ENCODE measurements around the gene RHD. TPM values are rescaled to one million over a fixed set of nuclear protein-coding genes. Genes with fewer than 3 reads are reported as not detected.

RHD gene
- total RNA-seq, 4 donors from 2014 or later = 1.5 TPM; not detected in 3

- intact Hi-C loops (cut with DNase I; ENCODE audit: low total_unique reads) = no loop called here
- no peaks in the 10 kb centered on the region for H3K36me3 ChIP-seq
- DNase-seq = no peak
- no peaks in the 10 kb centered on the region for H3K4me1 ChIP-seq
- TF ChIP-seq POLR2A (IDR thresholded peaks at IDR 0.05) = no peak
- TF ChIP-seq CTCF (IDR thresholded peaks at IDR 0.05) = no peak
- no peaks in the 10 kb centered on the region for H3K27me3 ChIP-seq
- no peak overlapping the region for H3K27ac ChIP-seq
- H3K9me3 ChIP-seq = no peaks in the 10 kb centered on the region
- no peak overlapping the region for H3K4me3 ChIP-seq
Observed at GRCh38 chr1:25349606-25350005, 77.3 kb downstream of the RHD start.

GRCh38 chr1:25355841-25356395 lies 83.6 kb downstream of the RHD start:
- Histone ChIP-seq H3K36me3 (no peaks in the 10 kb centered on the region), H3K9me3 (no peaks in the 10 kb centered on the region), H3K27me3 (no peaks in the 10 kb centered on the region), H3K27ac (no peak overlapping the region), H3K4me3 (no peak overlapping the region), H3K4me1 (no peaks in the 10 kb centered on the region)
- intact Hi-C loops (cut with DNase I; ENCODE audit: low total_unique reads) = no loop called here
- TF ChIP-seq CTCF (IDR thresholded peaks at IDR 0.05) (no peak), POLR2A (IDR thresholded peaks at IDR 0.05) (no peak)
- DNase-seq = no peak

DNA sequence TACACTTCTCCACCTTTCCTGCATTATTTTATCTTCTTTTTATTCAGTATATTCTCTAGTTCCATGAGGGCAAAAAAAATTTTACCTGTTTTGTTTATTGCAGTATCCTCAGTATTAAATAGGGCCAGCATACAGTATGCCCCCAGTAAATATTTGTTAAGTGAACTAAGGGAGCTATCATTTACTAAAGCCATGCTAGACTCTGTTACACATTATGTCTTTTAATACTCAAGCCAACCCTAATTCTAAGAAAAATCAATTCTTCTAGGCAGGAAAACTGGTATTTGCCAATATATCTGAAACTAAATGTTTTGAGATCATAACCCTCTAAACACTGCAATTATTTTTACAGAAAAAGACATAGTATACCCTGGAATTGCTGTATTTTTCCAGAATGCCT lies 84.1 kb downstream of the RHD start:
- H3K27ac ChIP-seq = no peak overlapping the region
- TF ChIP-seq CTCF (IDR thresholded peaks at IDR 0.05) (no peak), POLR2A (IDR thresholded peaks at IDR 0.05) (no peak)
- H3K9me3 ChIP-seq = no peaks in the 10 kb centered on the region
- DNase-seq = no peak
- no peaks in the 10 kb centered on the region for H3K27me3 ChIP-seq
- intact Hi-C loops (cut with DNase I; ENCODE audit: low total_unique reads) = no loop called here
- no peak overlapping the region for H3K4me3 ChIP-seq
- no peaks in the 10 kb centered on the region for H3K36me3 ChIP-seq
- no peaks in the 10 kb centered on the region for H3K4me1 ChIP-seq

- intact Hi-C loops (cut with DNase I; ENCODE audit: low total_unique reads) = no loop called here
- Histone ChIP-seq H3K4me3 (no peak overlapping the region), H3K27ac (no peak overlapping the region), H3K4me1 (no peaks in the 10 kb centered on the region), H3K27me3 (no peaks in the 10 kb centered on the region), H3K9me3 (no peaks in the 10 kb centered on the region), H3K36me3 (no peaks in the 10 kb centered on the region)
- no peak for DNase-seq
- TF ChIP-seq POLR2A (IDR thresholded peaks at IDR 0.05) (no peak), CTCF (IDR thresholded peaks at IDR 0.05) (no peak)
Observed at GRCh38 chr1:25356848-25357247, 84.5 kb downstream of the RHD start.

DNA sequence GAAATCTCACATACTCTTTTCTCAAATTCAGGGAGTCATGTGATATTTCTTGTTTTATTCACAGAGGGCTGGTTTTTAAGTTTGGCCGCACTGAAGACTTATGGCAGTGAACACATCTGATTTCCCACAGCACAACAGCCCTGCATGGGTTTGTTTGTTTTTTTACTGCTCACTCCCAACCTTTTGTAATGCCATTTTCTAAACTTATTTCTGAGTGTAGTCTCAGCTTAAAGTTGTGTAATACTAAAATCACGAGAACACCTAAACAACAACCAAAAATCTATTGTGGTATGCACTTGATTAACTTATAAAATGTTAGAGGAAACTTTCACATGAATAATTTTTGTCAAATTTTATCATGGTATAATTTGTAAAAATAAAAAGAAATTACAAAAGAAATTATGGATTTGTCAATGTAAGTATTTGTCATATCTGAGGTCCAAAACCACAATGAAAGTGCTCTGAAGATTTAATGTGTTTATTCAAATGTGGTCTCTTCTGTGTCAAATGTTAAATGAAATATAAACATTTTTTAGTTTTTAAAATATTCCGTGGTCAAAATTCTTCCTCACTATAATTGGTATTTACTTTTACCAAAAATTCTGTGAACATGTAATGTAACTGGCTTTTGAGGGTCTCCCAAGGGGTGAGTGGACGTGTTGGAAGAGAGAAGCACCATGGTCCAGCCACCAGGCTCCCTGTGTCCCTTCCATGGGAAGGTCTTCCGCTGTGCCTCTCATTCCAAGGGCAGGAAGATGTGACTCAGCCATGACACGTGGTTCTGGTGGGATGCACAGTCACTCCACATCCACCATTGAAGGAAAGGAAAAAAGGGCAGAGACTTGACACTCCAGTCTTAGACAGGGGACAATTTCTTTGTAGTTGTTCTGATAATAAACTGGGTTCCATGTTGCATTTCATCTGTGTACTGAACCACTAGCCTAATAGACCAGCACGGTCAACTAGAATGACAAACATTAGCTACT lies 88.6 kb downstream of the RHD start:
- H3K9me3 ChIP-seq = no peaks in the 10 kb centered on the region
- DNase-seq = no peak
- peak overlapping the region; percentile 37 to 66 for H3K27ac ChIP-seq
- intact Hi-C loops (cut with DNase I; ENCODE audit: low total_unique reads) = no loop called here
- no peak overlapping the region for H3K4me3 ChIP-seq
- no peaks in the 10 kb centered on the region for H3K4me1 ChIP-seq
- H3K27me3 ChIP-seq = no peaks in the 10 kb centered on the region
- no peaks in the 10 kb centered on the region for H3K36me3 ChIP-seq
- TF ChIP-seq CTCF (IDR thresholded peaks at IDR 0.05) = no peak
- no peak for TF ChIP-seq POLR2A (IDR thresholded peaks at IDR 0.05)
